HepG2 (cell line): Measurements from ENCODE around the gene CDC42EP4. TPM values are rescaled to one million over a fixed set of nuclear protein-coding genes. Genes with fewer than 3 reads are reported as not detected.
A peak's percentile ranks its signal among the peaks of the same experiment; 100 is the strongest.

Experiments
- ATRX ChIP-seq: sonication (generic); formaldehyde crosslinking; IDR thresholded peaks from 2 replicates; pipeline ENCODE4 v1.4.0; 2020; ENCODE audit warnings: missing genetic modification reagents, borderline replicate concordance
- CEBPG ChIP-seq: IDR thresholded peaks from 2 replicates; pipeline ENCODE4 v1.6.1; 2016
- ELF3 ChIP-seq: IDR thresholded peaks from 2 replicates; pipeline ENCODE4 v1.6.1; 2016; ENCODE audit warnings: missing genetic modification reagents, missing compliant biosample characterization
- GATA4 ChIP-seq: sonication (generic); IDR thresholded peaks from 2 replicates; pipeline ENCODE4 v1.6.1; 2016; ENCODE audit warnings: antibody characterized with exemption, low read depth, borderline replicate concordance
- GTF2F1 ChIP-seq: fragments of 150-350 bp; IDR thresholded peaks from 2 replicates; pipeline ENCODE4 v1.6.1; 2014; ENCODE audit warnings: low read length
- HINFP ChIP-seq: sonication (generic); formaldehyde crosslinking; IDR thresholded peaks from 2 replicates; pipeline ENCODE4 v1.4.0; 2020; ENCODE audit warnings: low read depth, mild to moderate bottlenecking, missing genetic modification reagents
- IKZF5 ChIP-seq: IDR thresholded peaks from 2 replicates; pipeline ENCODE4 v1.6.1; 2018; ENCODE audit warnings: missing genetic modification reagents, mild to moderate bottlenecking, missing compliant biosample characterization
- LCORL ChIP-seq, 2 experiments: fragments of 450-650 bp in 1 of 2; sonication (generic) in 1 of 2; formaldehyde crosslinking in 1 of 2; IDR thresholded peaks; 2 replicates each; pipeline versions ENCODE4 v1.5.0 to v1.6.1; 2017 to 2020; ENCODE audit warnings: antibody characterized with exemption in 1 of 2, missing genetic modification reagents in 1 of 2
- NFE2L2 ChIP-seq: fragments of 150-350 bp; IDR thresholded peaks from 2 replicates; pipeline ENCODE4 v1.6.1; 2014; ENCODE audit warnings: low read length
- POLR2AphosphoS5 ChIP-seq: IDR thresholded peaks from 2 replicates; pipeline ENCODE4 v1.6.1; 2012; ENCODE audit warnings: low read depth, low read length
- RELA ChIP-seq: sonication (generic); formaldehyde crosslinking; IDR thresholded peaks from 2 replicates; pipeline ENCODE4 v1.4.0; 2020; ENCODE audit warnings: missing genetic modification reagents
- ZFP36L2 ChIP-seq: sonication (generic); formaldehyde crosslinking; IDR thresholded peaks from 2 replicates; pipeline ENCODE4 v1.4.0; 2020; ENCODE audit warnings: missing genetic modification reagents
- ZNF589 ChIP-seq: sonication (generic); formaldehyde crosslinking; conservative IDR thresholded peaks from 2 replicates; pipeline ENCODE4 v1.8.0; 2022; ENCODE audit warnings: mild to moderate bottlenecking, moderate library complexity, missing genetic modification reagents
- ZNF652 ChIP-seq: IDR thresholded peaks from 2 replicates; pipeline ENCODE4 v1.6.1; 2016; ENCODE audit warnings: low read depth, borderline replicate concordance
- ZNF800 ChIP-seq: sonication (generic); formaldehyde crosslinking; IDR thresholded peaks from 2 replicates; pipeline ENCODE4 v1.4.0; 2020; ENCODE audit warnings: missing genetic modification reagents
- ZNF816 ChIP-seq: sonication (generic); formaldehyde crosslinking; IDR thresholded peaks from 2 replicates; pipeline ENCODE4 v1.8.0; 2022; ENCODE audit warnings: missing genetic modification reagents, mild to moderate bottlenecking, borderline replicate concordance
- ZNF883 ChIP-seq: sonication (generic); formaldehyde crosslinking; IDR thresholded peaks from 2 replicates; pipeline ENCODE4 v1.5.1; 2020; ENCODE audit warnings: mild to moderate bottlenecking, missing genetic modification reagents; ENCODE audit errors: not compliant biosample characterization
- ZNF891 ChIP-seq: sonication (generic); formaldehyde crosslinking; IDR thresholded peaks from 2 replicates; pipeline ENCODE4 v1.5.0; 2020; ENCODE audit warnings: mild to moderate bottlenecking, missing genetic modification reagents
- polyA plus RNA-seq, 8 experiments: library from polyadenylated mRNA; depleted of rRNA in 3 of 8; stranded (reverse) in 7 of 8; unstranded in 1 of 8; fragments of >200 nt; fragmentation: Illumina TruSeq in 4 of 8; extraction: Trizol in 4 of 8; gene quantifications; 2 replicates each; pipeline versions ENCODE4 v1.2.1 to v1.2.3, GENCODE V29; 2011 to 2016; ENCODE audit warnings: low read depth in 4 of 8, missing spikeins in 1 of 8, mixed read lengths in 1 of 8; ENCODE audit not compliant: insufficient read depth in 1 of 8
- total RNA-seq, 5 experiments: library from RNA; depleted of rRNA; stranded (reverse); fragments of >200 nt; fragmentation: Illumina TruSeq; extraction: Trizol; gene quantifications; 2 replicates each; pipeline ENCODE4 v1.2.3, GENCODE V29; 2016; ENCODE audit warnings: low read depth in 1 of 5
- TF ChIP-seq, protein P1 (sequence below): sonication (generic); formaldehyde crosslinking; IDR thresholded peaks from 2 replicates; pipeline ENCODE4 v1.5.1; 2020; ENCODE audit warnings: mild to moderate bottlenecking, moderate library complexity, missing genetic modification reagents
- TF ChIP-seq, protein P2 (sequence below), 2 experiments: fragments of 450-650 bp in 1 of 2; sonication (generic) in 1 of 2; formaldehyde crosslinking; IDR thresholded peaks; 2 replicates each; pipeline versions ENCODE4 v1.5.0 to v1.8.0; 2020 to 2022; ENCODE audit warnings: mild to moderate bottlenecking in 1 of 2, missing genetic modification reagents in 1 of 2
- TF ChIP-seq, protein P3 (sequence below): sonication (generic); formaldehyde crosslinking; IDR thresholded peaks from 2 replicates; pipeline ENCODE4 v1.8.0; 2022; ENCODE audit warnings: missing genetic modification reagents, mild to moderate bottlenecking, inconsistent platforms, borderline replicate concordance

CDC42EP4 gene
- total and polyA plus RNA-seq, 2 of the 13 experiments (the other 11 are each of a cell fraction or from before 2014, with no cell fraction given): 19.0 to 54.0 TPM

GRCh38 chr17:73261952-73262675 is 49.7 kb downstream of the CDC42EP4 start (continued):
- TF ChIP-seq, protein P1, sequence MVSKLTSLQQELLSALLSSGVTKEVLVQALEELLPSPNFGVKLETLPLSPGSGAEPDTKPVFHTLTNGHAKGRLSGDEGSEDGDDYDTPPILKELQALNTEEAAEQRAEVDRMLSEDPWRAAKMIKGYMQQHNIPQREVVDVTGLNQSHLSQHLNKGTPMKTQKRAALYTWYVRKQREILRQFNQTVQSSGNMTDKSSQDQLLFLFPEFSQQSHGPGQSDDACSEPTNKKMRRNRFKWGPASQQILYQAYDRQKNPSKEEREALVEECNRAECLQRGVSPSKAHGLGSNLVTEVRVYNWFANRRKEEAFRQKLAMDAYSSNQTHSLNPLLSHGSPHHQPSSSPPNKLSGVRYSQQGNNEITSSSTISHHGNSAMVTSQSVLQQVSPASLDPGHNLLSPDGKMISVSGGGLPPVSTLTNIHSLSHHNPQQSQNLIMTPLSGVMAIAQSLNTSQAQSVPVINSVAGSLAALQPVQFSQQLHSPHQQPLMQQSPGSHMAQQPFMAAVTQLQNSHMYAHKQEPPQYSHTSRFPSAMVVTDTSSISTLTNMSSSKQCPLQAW (CRISPR knock-in tag): peak; percentile 11; the same call in 1 of the 2 replicates
- TF ChIP-seq ZNF589 (CRISPR knock-in tag): peak; percentile 73; the same call in 1 of the 2 replicates
- no peak for TF ChIP-seq ATRX (CRISPR knock-in tag)
- TF ChIP-seq ZNF883 (CRISPR knock-in tag): no peak
- no peak; the same call in 1 of the 2 replicates for TF ChIP-seq IKZF5 (CRISPR knock-in tag)
- TF ChIP-seq POLR2AphosphoS5: peak; percentile 79
- TF ChIP-seq HINFP (CRISPR knock-in tag): no peak
- TF ChIP-seq ZNF891 (CRISPR knock-in tag): no peak
- peak; percentile 20; the same call in 1 of the 2 replicates for TF ChIP-seq GATA4
- TF ChIP-seq RELA (CRISPR knock-in tag): no peak
- no peak for TF ChIP-seq ZFP36L2
- TF ChIP-seq GTF2F1: no peak
- no peak for TF ChIP-seq ZNF816 (CRISPR knock-in tag)
- TF ChIP-seq ELF3: no peak; the same call in none of the 2 replicates
- peak; percentile 80 for TF ChIP-seq CEBPG (CRISPR knock-in tag)
- TF ChIP-seq ZNF800 (CRISPR knock-in tag): peak; percentile 78
- no peak for TF ChIP-seq ZNF652
- 0 out of 2 replicates have a peak, but pooled peaks have one; percentile 4 for TF ChIP-seq LCORL (IDR thresholded peaks at IDR 0.05)
- TF ChIP-seq LCORL (CRISPR knock-in tag; IDR thresholded peaks at IDR 0.05): peak; percentile 95
- TF ChIP-seq, protein P2, sequence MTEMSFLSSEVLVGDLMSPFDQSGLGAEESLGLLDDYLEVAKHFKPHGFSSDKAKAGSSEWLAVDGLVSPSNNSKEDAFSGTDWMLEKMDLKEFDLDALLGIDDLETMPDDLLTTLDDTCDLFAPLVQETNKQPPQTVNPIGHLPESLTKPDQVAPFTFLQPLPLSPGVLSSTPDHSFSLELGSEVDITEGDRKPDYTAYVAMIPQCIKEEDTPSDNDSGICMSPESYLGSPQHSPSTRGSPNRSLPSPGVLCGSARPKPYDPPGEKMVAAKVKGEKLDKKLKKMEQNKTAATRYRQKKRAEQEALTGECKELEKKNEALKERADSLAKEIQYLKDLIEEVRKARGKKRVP (CRISPR knock-in tag; IDR thresholded peaks at IDR 0.05): peak in 1 of 2 experiments; percentile 66; a peak in 2 of 4 replicates
- TF ChIP-seq NFE2L2: no peak
- TF ChIP-seq, protein P3, sequence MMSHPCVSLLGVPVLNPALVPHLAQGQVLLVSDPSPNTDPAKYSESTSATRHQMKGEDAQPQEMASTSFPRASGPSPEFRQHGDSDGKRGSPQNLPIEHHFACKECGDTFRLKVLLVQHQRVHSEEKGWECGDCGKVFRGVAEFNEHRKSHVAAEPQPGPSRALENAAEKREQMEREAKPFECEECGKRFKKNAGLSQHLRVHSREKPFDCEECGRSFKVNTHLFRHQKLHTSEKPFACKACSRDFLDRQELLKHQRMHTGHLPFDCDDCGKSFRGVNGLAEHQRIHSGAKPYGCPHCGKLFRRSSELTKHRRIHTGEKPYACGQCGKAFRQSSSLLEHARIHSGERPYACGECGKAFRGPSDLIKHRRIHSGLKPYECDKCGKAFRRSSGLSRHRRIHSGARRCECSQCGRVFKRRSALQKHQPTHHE (CRISPR knock-in tag): peak; percentile 57; the same call in 1 of the 2 replicates
